K562 (cell line): Measurements from ENCODE around the gene NRSN2. TPM values are rescaled to one million over a fixed set of nuclear protein-coding genes. Genes with fewer than 3 reads are reported as not detected.

Source experiments
- ATAC-seq: fragments of 200-7000 bp; cut with Tn5 transposase; 3 replicates; pipeline ENCODE4 v1.9.1; 2020; ENCODE audit warnings: moderate library complexity
- BruUV-seq: library from RNA; stranded (reverse); fragments of 400-500 nt; replicated peaks from 2 replicates; lab custom pipeline; 2021; lab: Mats Ljungman, UMichigan
- CTCF ChIA-PET: fragments of 300-600 bp; formaldehyde crosslinking; extraction: SDS; loops from one replicate; lab custom pipeline; 2021; ENCODE audit warnings: low intra/inter-chr PET ratio; lab: Yijun Ruan, JAX
- POLR2A ChIA-PET: fragments of 300-600, 350-650 bp; sonication (Branson Sonifier 250); formaldehyde crosslinking; extraction: SDS; loops from one replicate; lab custom pipeline; 2021; ENCODE audit warnings: antibody characterized with exemption, inconsistent platforms; lab: Yijun Ruan, JAX
- DNase-seq, 4 experiments: peaks; one replicate each; pipeline versions ENCODE4 v3.0.0 to v3.0.0-alpha.2; 2011 to 2018; ENCODE audit warnings: low spot score in 3 of 4, mixed read lengths in 3 of 4; ENCODE audit errors: extremely low read depth in 1 of 4
- FAIRE-seq: peaks from 2 replicates; lab custom pipeline; 2011; peaks lifted over from hg19 to GRCh38; lab: Jason Lieb, UNC
- H2AFZ ChIP-seq: 2 replicates; pipeline ENCODE4 v1.6.0; 2011; ENCODE audit warnings: low read depth, low read length, control low read depth, inconsistent platforms
- H3K27ac ChIP-seq: fragments of 200-600 bp; 3 replicates; pipeline ENCODE4 v1.8.0; 2011; ENCODE audit warnings: low read depth, mild to moderate bottlenecking, control low read depth, inconsistent platforms, low read length, moderate library complexity, mixed read lengths; ENCODE audit errors: extremely low read depth
- H3K27me3 ChIP-seq, 2 experiments: fragments of 300-600 bp in 1 of 2; 2 replicates in 1 of 2; 3 replicates in 1 of 2; pipeline versions ENCODE4 v1.6.0 to v1.8.0; 2011; ENCODE audit warnings: inconsistent platforms in 2 of 2, low read length in 2 of 2, mild to moderate bottlenecking in 1 of 2, mixed read lengths in 1 of 2, moderate library complexity in 1 of 2; ENCODE audit not compliant: control insufficient read depth in 2 of 2, insufficient read depth in 2 of 2
- H3K36me3 ChIP-seq: fragments of 300-600 bp; 3 replicates; pipeline ENCODE4 v1.8.0; 2011; ENCODE audit warnings: mild to moderate bottlenecking, low read length, inconsistent platforms; ENCODE audit not compliant: control insufficient read depth, insufficient read depth
- H3K4me1 ChIP-seq, 2 experiments: fragments of 200-600 bp in 1 of 2; replicated peaks in 1 of 2; 2 replicates in 1 of 2; 3 replicates in 1 of 2; pipeline versions ENCODE4 v1.5.1 to v1.8.0; 2011; ENCODE audit warnings: inconsistent platforms in 2 of 2, low read length in 2 of 2, mild to moderate bottlenecking in 1 of 2, mixed read lengths in 1 of 2, moderate library complexity in 1 of 2; ENCODE audit not compliant: control insufficient read depth in 2 of 2, insufficient read depth in 2 of 2
- H3K4me2 ChIP-seq: 2 replicates; pipeline ENCODE4 v1.6.1; 2011; ENCODE audit warnings: low read length, control low read depth, inconsistent platforms, mixed read lengths; ENCODE audit not compliant: insufficient read depth
- H3K4me3 ChIP-seq: fragments of 200-600 bp; sonication (generic), shearing (Covaris generic); 2 replicates; pipeline ENCODE4 v1.5.1; 2016; ENCODE audit warnings: control low read depth, inconsistent platforms
- H3K79me2 ChIP-seq: fragments of 200-600 bp; 3 replicates; pipeline ENCODE4 v1.8.0; 2011; ENCODE audit warnings: low read length, inconsistent platforms; ENCODE audit not compliant: control insufficient read depth, insufficient read depth
- H3K9ac ChIP-seq, 2 experiments: 2 replicates each; pipeline versions ENCODE4 v1.6.0 to v1.6.1; 2011; ENCODE audit warnings: low read depth in 2 of 2, low read length in 2 of 2, control low read depth in 1 of 2, inconsistent platforms in 1 of 2, mild to moderate bottlenecking in 1 of 2, mixed read lengths in 1 of 2; ENCODE audit not compliant: insufficient read depth in 1 of 2
- H3K9me1 ChIP-seq: one replicate; pipeline ENCODE4 v1.6.0; 2011; ENCODE audit warnings: inconsistent platforms, mild to moderate bottlenecking, low read length, moderate library complexity; ENCODE audit not compliant: control insufficient read depth, insufficient read depth
- H3K9me3 ChIP-seq: replicated peaks from 2 replicates; pipeline ENCODE4 v1.5.1; 2011; ENCODE audit warnings: low read depth, low read length, inconsistent platforms; ENCODE audit not compliant: control insufficient read depth, insufficient read depth
- H4K20me1 ChIP-seq: replicated peaks from 2 replicates; pipeline ENCODE4 v1.6.1; 2011; ENCODE audit warnings: low read length, inconsistent platforms, mixed read lengths; ENCODE audit not compliant: control insufficient read depth, insufficient read depth
- ASH1L ChIP-seq: fragments of 450-650 bp; IDR thresholded peaks from 2 replicates; pipeline ENCODE4 v1.6.1; 2018; ENCODE audit warnings: borderline replicate concordance, mild to moderate bottlenecking, low read depth; ENCODE audit not compliant: partially characterized antibody
- FIP1L1 ChIP-seq: fragments of 200-400 bp; formaldehyde crosslinking; IDR thresholded peaks from 2 replicates; pipeline ENCODE4 v1.6.1; 2018; ENCODE audit warnings: mild to moderate bottlenecking, low read depth, low read length; ENCODE audit not compliant: poor library complexity, severe bottlenecking
- JUND ChIP-seq, 2 experiments: IDR thresholded peaks; 2 replicates in 1 of 2; 3 replicates in 1 of 2; pipeline ENCODE4 v1.6.1; 2011; ENCODE audit warnings: borderline replicate concordance in 2 of 2, low read depth in 2 of 2, low read length in 2 of 2, improper control_type of control experiment in 1 of 2, missing biosample characterization in 1 of 2, missing genetic modification characterization in 1 of 2, missing genetic modification reagents in 1 of 2
- MEF2D ChIP-seq: conservative IDR thresholded peaks from 2 replicates; pipeline ENCODE4 v1.6.1; 2016; ENCODE audit warnings: low read depth, missing genetic modification characterization, missing compliant biosample characterization
- POLR2G ChIP-seq: fragments of 200-400 bp; formaldehyde crosslinking; IDR thresholded peaks from 2 replicates; pipeline ENCODE4 v1.6.1; 2017; ENCODE audit warnings: low read depth, mild to moderate bottlenecking, antibody characterized with exemption, low read length, moderate library complexity
- RBFOX2 ChIP-seq: fragments of 200-400 bp; formaldehyde crosslinking; IDR thresholded peaks from 2 replicates; pipeline ENCODE4 v1.6.1; 2017; ENCODE audit warnings: low read depth, mild to moderate bottlenecking, low read length, moderate library complexity
- RBM22 ChIP-seq: fragments of 200-400 bp; formaldehyde crosslinking; IDR thresholded peaks from 2 replicates; pipeline ENCODE4 v1.6.1; 2018; ENCODE audit warnings: low read length, low read depth; ENCODE audit not compliant: poor library complexity, severe bottlenecking
- SAP30 ChIP-seq: fragments of 200-600 bp; sonication (generic); IDR thresholded peaks from 2 replicates; pipeline ENCODE4 v1.6.1; 2012; ENCODE audit warnings: borderline replicate concordance, low read depth, mild to moderate bottlenecking, moderate library complexity, low read length, control low read depth, inconsistent platforms; ENCODE audit not compliant: insufficient read depth, poor library complexity, severe bottlenecking
- SP1 ChIP-seq: sonication (generic); formaldehyde crosslinking; IDR thresholded peaks from 2 replicates; pipeline ENCODE4 v1.8.1; 2022; ENCODE audit warnings: mild to moderate bottlenecking, missing genetic modification reagents
- ZNF143 ChIP-seq: sonication (generic); formaldehyde crosslinking; IDR thresholded peaks from 2 replicates; pipeline ENCODE4 v1.9.0; 2022; ENCODE audit warnings: mild to moderate bottlenecking, missing genetic modification reagents
- ZNF717 ChIP-seq: fragments of 250-450 bp; sonication (Bioruptor Pico); IDR thresholded peaks from 2 replicates; pipeline ENCODE4 v1.5.0; 2021
- ZSCAN32 ChIP-seq: fragments of 450-650 bp; formaldehyde crosslinking; IDR thresholded peaks from 2 replicates; pipeline ENCODE4 v1.4.0; 2020; ENCODE audit warnings: mild to moderate bottlenecking, moderate library complexity
- WGBS: fragments of 100-300 bp; shearing (Covaris generic); methylation state at CpG from one replicate; pipeline ENCODE4 v1.1.6; 2016; ENCODE audit warnings: low coverage, mixed read lengths; ENCODE audit not compliant: insufficient coverage; ENCODE audit errors: missing lambda C conversion rate; 5-methylcytosine and 5-hydroxymethylcytosine counted together
- in situ Hi-C: fragments of 300-500 bp; cut with MboI; formaldehyde crosslinking; loops from 4 replicates; pipeline ENCODE4 v1.15.0; 2018; ENCODE audit warnings: inconsistent platforms, mixed read lengths
- intact Hi-C: fragments of 100-400 bp; cut with micrococcal nuclease; formaldehyde crosslinking; loops from 2 replicates; pipeline ENCODE4 v1.14.2; 2022
- polyA plus RNA-seq, 8 experiments: library from polyadenylated mRNA; depleted of rRNA in 4 of 8; stranded (reverse) in 5 of 8; unstranded in 3 of 8; fragments of >200 nt; fragmentation: Nextera tagmentation in 2 of 8; fragmentation: Illumina TruSeq in 1 of 8; extraction: Ambion mirVana in 2 of 8; extraction: Trizol in 1 of 8; gene quantifications; 2 replicates each; pipeline versions ENCODE4 v1.2.1 to v1.2.3, GENCODE V29; 2011 to 2014; ENCODE audit warnings: inconsistent platforms in 1 of 8, missing spikeins in 1 of 8
- total RNA-seq, 7 experiments: library from RNA; depleted of rRNA in 6 of 7; stranded (reverse); fragments of >200 nt in 6 of 7; fragmentation: Illumina TruSeq in 2 of 7; extraction: Trizol in 2 of 7; gene quantifications; 2 replicates each; pipeline versions ENCODE4 v1.2.1 to v1.2.3, GENCODE V29; 2011 to 2021; ENCODE audit warnings: low replicate concordance in 1 of 7

NRSN2 gene
- total and polyA plus RNA-seq, 9 of the 15 experiments (the other 6 are each of a cell fraction or from before 2014, with no cell fraction given): 7.5 to 29.7 (median 11.1) TPM

DNA sequence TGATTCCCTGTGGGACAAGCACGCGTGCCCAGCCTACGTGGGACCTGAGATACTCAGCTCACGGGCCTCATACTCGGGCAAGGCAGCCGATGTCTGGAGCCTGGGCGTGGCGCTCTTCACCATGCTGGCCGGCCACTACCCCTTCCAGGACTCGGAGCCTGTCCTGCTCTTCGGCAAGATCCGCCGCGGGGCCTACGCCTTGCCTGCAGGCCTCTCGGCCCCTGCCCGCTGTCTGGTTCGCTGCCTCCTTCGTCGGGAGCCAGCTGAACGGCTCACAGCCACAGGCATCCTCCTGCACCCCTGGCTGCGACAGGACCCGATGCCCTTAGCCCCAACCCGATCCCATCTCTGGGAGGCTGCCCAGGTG is 49.3 kb downstream of the NRSN2 start:
- Histone ChIP-seq H3K9me3 (no peaks in the 10 kb centered on the region), H3K27ac (no peak overlapping the region), H2AFZ (no peak overlapping the region), H4K20me1 (no peaks in the 10 kb centered on the region), H3K4me2 (no peak overlapping the region), H3K4me1 (peaks cover 9 to 19% of the 10 kb centered on the region in 2 experiments), H3K27me3 (no peaks in the 10 kb centered on the region), H3K79me2 (0 out of 3 replicates have a peak, but pooled peaks cover 1% of the 10 kb centered on the region), H3K4me3 (no peak overlapping the region)
- no TSS peak for BruUV-seq
- intact Hi-C loops: no loop called here
- ChIA-PET POLR2A (interaction anchor here (0.6 to 8.7 kb wide), 9 partner anchors 11 to 62 kb away, joined by 3 to 95 read pairs (median 4); no protein-coding TSS in a partner anchor), CTCF (no interaction called here)
- DNase-seq: no peak
- in situ Hi-C loops: no loop called here
- TF ChIP-seq JUND (IDR thresholded peaks at IDR 0.05; ENCODE audit: borderline replicate concordance, low read depth, low read length) (no peak), JUND (tag; IDR thresholded peaks at IDR 0.05; ENCODE audit: borderline replicate concordance, low read depth, low read length) (no peak), FIP1L1 (peak; percentile 36), ASH1L (no peak), ZNF143 (CRISPR knock-in tag) (peak; percentile 17; the same call in 1 of the 2 replicates), RBFOX2 (peak; percentile 85), RBM22 (peak; percentile 84), MEF2D (tag) (no peak), SP1 (no peak), POLR2G (peak; percentile 85), ZSCAN32 (CRISPR knock-in tag) (no peak), ZNF717 (CRISPR knock-in tag) (no peak), SAP30 (peak; percentile 7)
- TF ChIP-seq, all 486 proteins: peak for 6
- 98% methylated on average over 8 of the region's 24 CpGs for WGBS
- Histone ChIP-seq H3K36me3 (peaks cover 65% of the 10 kb centered on the region; the same call in 2 of the 3 replicates), H3K9ac (no peak overlapping the region; a peak in 1 of 4 replicates), H3K9me1 (no peaks in the 10 kb centered on the region)
- FAIRE-seq (no peak), ATAC-seq (no peak)
